Prostate gland (tissue), 2 donors: Measurements from ENCODE around the gene CTNNA2.

Experiments used
- POLR2A ChIP-seq: fragments of 450-650 bp; IDR thresholded peaks from one replicate; pipeline ENCODE4 v1.6.1; 2016; ENCODE audit warnings: antibody characterized with exemption, mild to moderate bottlenecking
- POLR2AphosphoS5 ChIP-seq: sonication (generic); formaldehyde crosslinking; IDR thresholded peaks from one replicate; pipeline ENCODE4 v1.6.1; 2017; ENCODE audit warnings: antibody characterized with exemption
- TF ChIP-seq, protein P1 (sequence below), 4 experiments: fragments of 200-600 bp in 2 of 4; fragments of 450-650 bp in 2 of 4; sonication (generic) in 2 of 4; IDR thresholded peaks; 1 replicate in 3 of 4; 2 replicates in 1 of 4; pipeline ENCODE4 v1.5.1; 2016 to 2019; ENCODE audit warnings: antibody characterized with exemption in 4 of 4, mild to moderate bottlenecking in 2 of 4, moderate library complexity in 2 of 4

DNA sequence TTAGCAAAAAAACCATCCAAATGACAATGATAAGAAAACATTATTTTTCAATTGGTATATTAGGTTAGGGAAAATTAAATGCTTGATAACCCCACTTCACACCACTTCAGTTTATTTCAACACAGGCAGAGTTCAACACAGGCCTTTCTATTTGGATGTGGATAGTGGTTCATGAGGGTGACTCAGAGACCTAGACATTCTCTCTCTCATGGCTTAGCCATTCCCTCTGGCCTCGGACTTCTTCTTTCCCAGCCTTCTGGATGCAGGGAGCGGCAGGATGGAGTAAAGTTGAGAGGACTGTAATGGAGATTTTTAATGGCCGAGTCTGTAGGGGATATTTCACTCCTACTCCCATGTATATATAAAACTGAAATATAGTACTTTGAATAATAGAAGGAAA lies 109.7 kb downstream of the CTNNA2 start:
- TF ChIP-seq, protein P1, sequence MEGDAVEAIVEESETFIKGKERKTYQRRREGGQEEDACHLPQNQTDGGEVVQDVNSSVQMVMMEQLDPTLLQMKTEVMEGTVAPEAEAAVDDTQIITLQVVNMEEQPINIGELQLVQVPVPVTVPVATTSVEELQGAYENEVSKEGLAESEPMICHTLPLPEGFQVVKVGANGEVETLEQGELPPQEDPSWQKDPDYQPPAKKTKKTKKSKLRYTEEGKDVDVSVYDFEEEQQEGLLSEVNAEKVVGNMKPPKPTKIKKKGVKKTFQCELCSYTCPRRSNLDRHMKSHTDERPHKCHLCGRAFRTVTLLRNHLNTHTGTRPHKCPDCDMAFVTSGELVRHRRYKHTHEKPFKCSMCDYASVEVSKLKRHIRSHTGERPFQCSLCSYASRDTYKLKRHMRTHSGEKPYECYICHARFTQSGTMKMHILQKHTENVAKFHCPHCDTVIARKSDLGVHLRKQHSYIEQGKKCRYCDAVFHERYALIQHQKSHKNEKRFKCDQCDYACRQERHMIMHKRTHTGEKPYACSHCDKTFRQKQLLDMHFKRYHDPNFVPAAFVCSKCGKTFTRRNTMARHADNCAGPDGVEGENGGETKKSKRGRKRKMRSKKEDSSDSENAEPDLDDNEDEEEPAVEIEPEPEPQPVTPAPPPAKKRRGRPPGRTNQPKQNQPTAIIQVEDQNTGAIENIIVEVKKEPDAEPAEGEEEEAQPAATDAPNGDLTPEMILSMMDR (IDR thresholded peaks at IDR 0.05): no peak
- TF ChIP-seq POLR2A (no peak), POLR2AphosphoS5 (no peak)
